ENCODE measurements around the gene EVI5. TPM values are rescaled to one million over a fixed set of nuclear protein-coding genes. Genes with fewer than 3 reads are reported as not detected.

The EVI5 gene
- total RNA-seq, 1 experiment from 2014 or later, result 31.6 TPM

- TF ChIP-seq EZH2 (IDR thresholded peaks at IDR 0.05; ENCODE audit: borderline replicate concordance, low read depth, low read length, poor library complexity, severe bottlenecking), result no peak
- TF ChIP-seq CTCF (conservative IDR thresholded peaks at IDR 0.05; ENCODE audit: low read depth, low read length), result no peak
- Histone ChIP-seq H3K27me3 (replicated peaks; ENCODE audit: insufficient read depth, low read depth, low read length, poor library complexity) (no peaks in the 10 kb centered on the region), H3K4me3 (ENCODE audit: low read depth, low read length, poor library complexity, severe bottlenecking) (no peak overlapping the region), H3K9me3 (ENCODE audit: low read depth, low read length, poor library complexity, severe bottlenecking) (no peaks in the 10 kb centered on the region), H3K27ac (ENCODE audit: low read depth, low read length, poor library complexity, severe bottlenecking) (no peak overlapping the region), H3K4me1 (ENCODE audit: insufficient read depth, low read length, poor library complexity, severe bottlenecking) (peaks cover 7% of the 10 kb centered on the region), H3K36me3 (ENCODE audit: insufficient read depth, low read length, poor library complexity, severe bottlenecking) (no peaks in the 10 kb centered on the region)
- POLR2A ChIA-PET (ENCODE audit: low non-redundant PET), result no interaction called here
- CTCF ChIA-PET, result no interaction called here
- DNase-seq (ENCODE audit: low spot score), result no peak
- intact Hi-C loops (cut with micrococcal nuclease; ENCODE audit: unreplicated experiment), result no loop called here
- BruUV-seq (replicated peaks), result no TSS peak
Measured at GRCh38 chr1:92538413-92539061, 246.4 kb downstream of the EVI5 start.

- Histone ChIP-seq H3K36me3 (ENCODE audit: insufficient read depth, low read length, poor library complexity, severe bottlenecking) (no peaks in the 10 kb centered on the region), H3K27me3 (replicated peaks; ENCODE audit: insufficient read depth, low read depth, low read length, poor library complexity) (no peaks in the 10 kb centered on the region), H3K4me3 (ENCODE audit: low read depth, low read length, poor library complexity, severe bottlenecking) (no peak overlapping the region), H3K27ac (ENCODE audit: low read depth, low read length, poor library complexity, severe bottlenecking) (no peak overlapping the region), H3K4me1 (ENCODE audit: insufficient read depth, low read length, poor library complexity, severe bottlenecking) (peaks cover 7% of the 10 kb centered on the region), H3K9me3 (ENCODE audit: low read depth, low read length, poor library complexity, severe bottlenecking) (no peaks in the 10 kb centered on the region)
- intact Hi-C loops (cut with micrococcal nuclease; ENCODE audit: unreplicated experiment), result no loop called here
- ChIA-PET CTCF (no interaction called here), POLR2A (ENCODE audit: low non-redundant PET) (interaction anchor here (0.5 kb wide), 1 partner anchor 217 kb away, joined by 3 read pairs; no protein-coding TSS in a partner anchor)
- TF ChIP-seq EZH2 (IDR thresholded peaks at IDR 0.05; ENCODE audit: borderline replicate concordance, low read depth, low read length, poor library complexity, severe bottlenecking) (no peak), CTCF (conservative IDR thresholded peaks at IDR 0.05; ENCODE audit: low read depth, low read length) (no peak)
- no TSS peak for BruUV-seq (replicated peaks)
- no peak for DNase-seq (ENCODE audit: low spot score)
Measured at GRCh38 chr1:92538048-92538412, 246.9 kb downstream of the EVI5 start.

GRCh38 chr1:92536980-92537884 is 247.7 kb downstream of the EVI5 start:
- Histone ChIP-seq H3K4me1 (ENCODE audit: insufficient read depth, low read length, poor library complexity, severe bottlenecking) (peaks cover 7% of the 10 kb centered on the region), H3K36me3 (ENCODE audit: insufficient read depth, low read length, poor library complexity, severe bottlenecking) (no peaks in the 10 kb centered on the region), H3K9me3 (ENCODE audit: low read depth, low read length, poor library complexity, severe bottlenecking) (no peaks in the 10 kb centered on the region), H3K27ac (ENCODE audit: low read depth, low read length, poor library complexity, severe bottlenecking) (no peak overlapping the region), H3K27me3 (replicated peaks; ENCODE audit: insufficient read depth, low read depth, low read length, poor library complexity) (no peaks in the 10 kb centered on the region), H3K4me3 (ENCODE audit: low read depth, low read length, poor library complexity, severe bottlenecking) (no peak overlapping the region)
- BruUV-seq (replicated peaks), result no TSS peak
- ChIA-PET CTCF (no interaction called here), POLR2A (ENCODE audit: low non-redundant PET) (interaction anchor here (0.5 to 0.7 kb wide), 2 partner anchors 216 to 558 kb away, joined by 3 to 5 read pairs; no protein-coding TSS in a partner anchor)
- no peak for DNase-seq (ENCODE audit: low spot score)
- intact Hi-C loops (cut with micrococcal nuclease; ENCODE audit: unreplicated experiment), result no loop called here
- TF ChIP-seq CTCF (conservative IDR thresholded peaks at IDR 0.05; ENCODE audit: low read depth, low read length) (no peak), EZH2 (IDR thresholded peaks at IDR 0.05; ENCODE audit: borderline replicate concordance, low read depth, low read length, poor library complexity, severe bottlenecking) (no peak)
